ENCODE measurements around the gene DICER1.
"Not testable (repeated sequence)": the region's sequence is repeated elsewhere in the genome, so short reads cannot be mapped to it uniquely, and the experiment has no call there.

DICER1 gene

GRCh38 chr14:95146079-95146771 is 11.1 kb downstream of the DICER1 start:
- DNase-seq: no peak

- DNase-seq: no peak
Observed at GRCh38 chr14:95144849-95145248, 12.5 kb downstream of the DICER1 start.

GRCh38 chr14:95143808-95144620 is 13.3 kb downstream of the DICER1 start:
- DNase-seq: no peak

GRCh38 chr14:95142208-95142607 is 15.1 kb downstream of the DICER1 start:
- DNase-seq: no peak

GRCh38 chr14:95141684-95142083 is 15.6 kb downstream of the DICER1 start:
- DNase-seq: no peak

- no peak for DNase-seq
Observed at GRCh38 chr14:95140060-95140858, 17.1 kb downstream of the DICER1 start.

- no peak for DNase-seq
Observed at GRCh38 chr14:95138876-95139275, 18.5 kb downstream of the DICER1 start.

- not testable (repeated sequence) for DNase-seq
Observed at GRCh38 chr14:95138455-95138854, 18.9 kb downstream of the DICER1 start.

GRCh38 chr14:95137804-95138167 is 19.5 kb downstream of the DICER1 start:
- no peak for DNase-seq

- DNase-seq: no peak
Observed at GRCh38 chr14:95137164-95137803, 20.0 kb downstream of the DICER1 start.

- no peak for DNase-seq
Observed at GRCh38 chr14:95136631-95137030, 20.7 kb downstream of the DICER1 start.

- no peak for DNase-seq
Observed at GRCh38 chr14:95134304-95134933, 22.9 kb downstream of the DICER1 start.

GRCh38 chr14:95133282-95133681 is 24.0 kb downstream of the DICER1 start:
- DNase-seq: no peak

GRCh38 chr14:95132760-95133159 is 24.6 kb downstream of the DICER1 start:
- DNase-seq: no peak

- DNase-seq: no peak
Observed at GRCh38 chr14:95130549-95130948, 26.8 kb downstream of the DICER1 start.

GRCh38 chr14:95128140-95128539 is 29.2 kb downstream of the DICER1 start:
- no peak for DNase-seq

- DNase-seq: no peak
Observed at GRCh38 chr14:95127531-95127911, 29.8 kb downstream of the DICER1 start.

- no peak for DNase-seq
Observed at GRCh38 chr14:95126906-95127530, 30.3 kb downstream of the DICER1 start.

GRCh38 chr14:95125915-95126314 is 31.4 kb downstream of the DICER1 start:
- no peak for DNase-seq

GRCh38 chr14:95125221-95125620 is 32.1 kb downstream of the DICER1 start:
- no peak for DNase-seq

- no peak for DNase-seq
Observed at GRCh38 chr14:95123891-95124579, 33.3 kb downstream of the DICER1 start.

- no peak for DNase-seq
Observed at GRCh38 chr14:95122621-95122945, 34.7 kb downstream of the DICER1 start.
